Urothelium cell line (cell line): Measurements from ENCODE around the gene PNPLA8.

ENCODE experiments used
- DNase-seq: peaks from one replicate; pipeline ENCODE4 v3.0.0; 2011; ENCODE audit warnings: low spot score, mixed read lengths
- FAIRE-seq: peaks from 2 replicates; lab custom pipeline; 2011; peaks lifted over from hg19 to GRCh38; lab: Jason Lieb, UNC

The PNPLA8 gene

GRCh38 chr7:108449521-108449920, 76.4 kb downstream of the PNPLA8 start:
- FAIRE-seq = no peak

GRCh38 chr7:108448584-108449505, 77.1 kb downstream of the PNPLA8 start:
- DNase-seq (no peak), FAIRE-seq (no peak)

More at GRCh38 chr7:108449521-108449920, 76.4 kb downstream of the PNPLA8 start:
- no peak for DNase-seq

- DNase-seq (peak; percentile 65), FAIRE-seq (peak; percentile 61)
Measured at GRCh38 chr7:108442039-108442568, 83.8 kb downstream of the PNPLA8 start.

GRCh38 chr7:108441392-108441955, 84.5 kb downstream of the PNPLA8 start:
- DNase-seq (no peak), FAIRE-seq (no peak)

GRCh38 chr7:108440613-108441012, 85.3 kb downstream of the PNPLA8 start:
- FAIRE-seq (no peak), DNase-seq (no peak)

- no peak for DNase-seq
- no peak for FAIRE-seq
Measured at GRCh38 chr7:108436906-108437305, 89.0 kb downstream of the PNPLA8 start.

- DNase-seq (no peak), FAIRE-seq (no peak)
Measured at GRCh38 chr7:108434010-108434409, 91.9 kb downstream of the PNPLA8 start.

GRCh38 chr7:108431099-108431498, 94.8 kb downstream of the PNPLA8 start:
- no peak for FAIRE-seq

GRCh38 chr7:108430664-108431063, 95.3 kb downstream of the PNPLA8 start:
- FAIRE-seq = no peak
- no peak for DNase-seq

More at GRCh38 chr7:108431099-108431498, 94.8 kb downstream of the PNPLA8 start:
- DNase-seq = no peak

- FAIRE-seq (no peak), DNase-seq (no peak)
Measured at GRCh38 chr7:108427766-108428165, 98.2 kb downstream of the PNPLA8 start.

- DNase-seq (no peak), FAIRE-seq (no peak)
Measured at GRCh38 chr7:108425714-108426275, 100.1 kb downstream of the PNPLA8 start.

- no peak for FAIRE-seq
- no peak for DNase-seq
Measured at GRCh38 chr7:108424013-108424412, 101.9 kb downstream of the PNPLA8 start.

- DNase-seq = no peak
- FAIRE-seq = no peak
Measured at GRCh38 chr7:108423089-108423989, 102.6 kb downstream of the PNPLA8 start.

GRCh38 chr7:108421720-108422331, 104.1 kb downstream of the PNPLA8 start:
- FAIRE-seq (no peak), DNase-seq (no peak)
